Thyroid gland (tissue), 4 donors: ENCODE results near the gene MYT1.

Source experiments
- POLR2A ChIP-seq, 2 donors: fragments of 450-650 bp; IDR thresholded peaks; one replicate each; pipeline ENCODE4 v1.6.1; 2017; ENCODE audit warnings: antibody characterized with exemption in 2 of 2, mild to moderate bottlenecking in 2 of 2, moderate library complexity in 1 of 2
- TF ChIP-seq, protein P1 (sequence below), 6 experiments: fragments of 200-600 bp in 3 of 6; fragments of 450-650 bp in 3 of 6; sonication (generic) in 3 of 6; IDR thresholded peaks; one replicate each; pipeline ENCODE4 v1.5.1; 2016 to 2019; ENCODE audit warnings: antibody characterized with exemption in 6 of 6, mild to moderate bottlenecking in 2 of 6, inconsistent platforms in 1 of 6, moderate library complexity in 1 of 6

DNA sequence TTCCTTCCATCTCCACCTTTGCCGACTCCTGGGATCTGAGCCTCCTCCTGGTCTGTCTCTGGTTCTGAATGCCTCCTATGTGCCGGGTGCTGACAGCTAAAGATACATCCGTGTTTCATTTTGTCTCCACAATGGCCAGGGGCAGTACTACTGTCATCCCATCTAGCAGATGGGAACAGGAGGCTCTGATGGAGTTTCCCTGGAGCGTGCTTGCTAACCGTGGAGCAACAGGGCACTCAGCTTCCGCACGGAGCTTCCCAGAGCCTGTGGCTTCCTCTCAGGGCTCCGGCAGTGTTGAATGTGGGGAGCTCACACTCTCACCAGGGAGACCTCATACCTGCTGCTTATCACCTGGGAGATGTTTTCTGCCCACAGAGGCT is 45.0 kb upstream of the MYT1 start:
- TF ChIP-seq, protein P1, sequence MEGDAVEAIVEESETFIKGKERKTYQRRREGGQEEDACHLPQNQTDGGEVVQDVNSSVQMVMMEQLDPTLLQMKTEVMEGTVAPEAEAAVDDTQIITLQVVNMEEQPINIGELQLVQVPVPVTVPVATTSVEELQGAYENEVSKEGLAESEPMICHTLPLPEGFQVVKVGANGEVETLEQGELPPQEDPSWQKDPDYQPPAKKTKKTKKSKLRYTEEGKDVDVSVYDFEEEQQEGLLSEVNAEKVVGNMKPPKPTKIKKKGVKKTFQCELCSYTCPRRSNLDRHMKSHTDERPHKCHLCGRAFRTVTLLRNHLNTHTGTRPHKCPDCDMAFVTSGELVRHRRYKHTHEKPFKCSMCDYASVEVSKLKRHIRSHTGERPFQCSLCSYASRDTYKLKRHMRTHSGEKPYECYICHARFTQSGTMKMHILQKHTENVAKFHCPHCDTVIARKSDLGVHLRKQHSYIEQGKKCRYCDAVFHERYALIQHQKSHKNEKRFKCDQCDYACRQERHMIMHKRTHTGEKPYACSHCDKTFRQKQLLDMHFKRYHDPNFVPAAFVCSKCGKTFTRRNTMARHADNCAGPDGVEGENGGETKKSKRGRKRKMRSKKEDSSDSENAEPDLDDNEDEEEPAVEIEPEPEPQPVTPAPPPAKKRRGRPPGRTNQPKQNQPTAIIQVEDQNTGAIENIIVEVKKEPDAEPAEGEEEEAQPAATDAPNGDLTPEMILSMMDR (IDR thresholded peaks at IDR 0.05), result no peak
- TF ChIP-seq POLR2A (IDR thresholded peaks at IDR 0.05), result no peak
